OCI-LY1 (cell line): ENCODE results near the gene ATF5.

ENCODE experiments used
- H2AFZ ChIP-seq: fragments of 200-600 bp; sonication (generic), shearing (Covaris generic); 2 replicates; pipeline ENCODE4 v1.6.0; 2014; ENCODE audit warnings: antibody characterized with exemption, mild to moderate bottlenecking, low read length
- H3F3A ChIP-seq: fragments of 200-600 bp; sonication (generic), shearing (Covaris generic); 2 replicates; pipeline ENCODE4 v1.6.0; 2014; ENCODE audit warnings: mild to moderate bottlenecking, antibody characterized with exemption, low read length, moderate library complexity; ENCODE audit not compliant: insufficient read depth
- H3K27ac ChIP-seq: fragments of 200-600 bp; sonication (generic); 2 replicates; pipeline ENCODE4 v1.5.1; 2014; ENCODE audit warnings: low read length, mixed run types, mild to moderate bottlenecking, low read depth; ENCODE audit not compliant: poor library complexity, severe bottlenecking
- H3K27me3 ChIP-seq: fragments of 200-600 bp; sonication (generic); 2 replicates; pipeline ENCODE4 v1.6.0; 2014; ENCODE audit warnings: antibody characterized with exemption, mild to moderate bottlenecking, low read length, moderate library complexity; ENCODE audit not compliant: insufficient read depth
- H3K36me3 ChIP-seq: fragments of 200-600 bp; sonication (generic); 2 replicates; pipeline ENCODE4 v1.6.1; 2014; ENCODE audit warnings: mild to moderate bottlenecking, antibody characterized with exemption, low read length, moderate library complexity, mixed read lengths; ENCODE audit not compliant: insufficient read depth
- H3K4me1 ChIP-seq: fragments of 200-600 bp; sonication (generic); 2 replicates; pipeline ENCODE4 v1.5.1; 2014; ENCODE audit warnings: mild to moderate bottlenecking, low read length, moderate library complexity; ENCODE audit not compliant: insufficient read depth, severe bottlenecking
- H3K4me2 ChIP-seq: fragments of 200-600 bp; sonication (generic), shearing (Covaris generic); 2 replicates; pipeline ENCODE4 v1.6.1; 2014; ENCODE audit warnings: low read length
- H3K4me3 ChIP-seq: fragments of 200-600 bp; sonication (generic); 2 replicates; pipeline ENCODE4 v1.5.1; 2014; ENCODE audit warnings: low read length, low read depth, mild to moderate bottlenecking, mixed read lengths; ENCODE audit not compliant: poor library complexity, severe bottlenecking
- H3K79me2 ChIP-seq: fragments of 200-600 bp; shearing (Covaris generic); 2 replicates; pipeline ENCODE4 v1.6.1; 2016; ENCODE audit warnings: mixed run types, low read length, mixed read lengths; ENCODE audit not compliant: insufficient read depth
- H3K9ac ChIP-seq: fragments of 200-600 bp; sonication (generic), shearing (Covaris generic); 2 replicates; pipeline ENCODE4 v1.6.1; 2014; ENCODE audit warnings: mild to moderate bottlenecking, low read length, mixed read lengths
- H3K9me2 ChIP-seq: fragments of 200-600 bp; sonication (generic), shearing (Covaris generic); 2 replicates; pipeline ENCODE4 v1.6.1; 2014; ENCODE audit warnings: low read depth, mild to moderate bottlenecking, low read length, mixed read lengths
- H3K9me3 ChIP-seq: fragments of 200-600 bp; shearing (Covaris generic); 2 replicates; pipeline ENCODE4 v1.6.1; 2014; ENCODE audit warnings: low read length, mixed read lengths
- H4K20me1 ChIP-seq: fragments of 200-600 bp; sonication (generic), shearing (Covaris generic); 2 replicates; pipeline ENCODE4 v1.6.0; 2016; ENCODE audit warnings: mild to moderate bottlenecking, low read length; ENCODE audit not compliant: insufficient read depth
- EZH2 ChIP-seq: fragments of 200-600 bp; sonication (generic), shearing (Covaris generic); IDR thresholded peaks from 2 replicates; pipeline ENCODE4 v1.8.0; 2017; ENCODE audit warnings: borderline replicate concordance, mixed run types, mild to moderate bottlenecking, antibody characterized with exemption, low read length, moderate library complexity, mixed read lengths
- TF ChIP-seq, protein P1 (sequence below): fragments of 200-600 bp; sonication (generic), shearing (Covaris generic); IDR thresholded peaks from 2 replicates; pipeline ENCODE4 v1.5.1; 2017; ENCODE audit warnings: mild to moderate bottlenecking, antibody characterized with exemption, low read length, moderate library complexity, mixed read lengths

The ATF5 gene

DNA sequence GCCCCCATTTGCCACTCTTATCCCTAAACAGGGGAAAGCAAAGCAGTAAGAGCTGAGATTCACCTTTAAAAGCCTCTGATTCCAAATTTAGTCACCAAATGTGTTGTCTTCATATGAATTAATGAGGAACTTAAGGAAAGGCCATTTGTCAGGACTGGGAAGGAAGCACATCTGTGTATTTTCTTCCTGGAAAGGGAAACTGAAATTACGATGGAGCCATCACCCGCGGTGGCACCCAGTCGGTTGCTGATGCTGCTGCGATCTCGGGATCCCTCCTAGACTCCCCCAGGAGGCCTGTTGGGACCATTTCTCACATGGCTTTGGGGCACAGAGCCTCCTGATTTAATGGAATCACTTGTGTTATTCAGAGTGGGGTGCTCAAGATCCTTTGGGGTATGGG lies 24.9 kb upstream of the ATF5 start:
- Histone ChIP-seq H3K9me2 (no peaks in the 10 kb centered on the region), H3K79me2 (no peaks in the 10 kb centered on the region), H3K27ac (peak overlapping the region; percentile 24), H3K4me1 (peaks cover 54% of the 10 kb centered on the region), H3K4me2 (no peak overlapping the region), H3K36me3 (peaks cover 34% of the 10 kb centered on the region), H3K9ac (no peak overlapping the region), H2AFZ (no peak overlapping the region), H3K4me3 (no peak overlapping the region), H4K20me1 (no peaks in the 10 kb centered on the region), H3K27me3 (no peaks in the 10 kb centered on the region), H3K9me3 (no peaks in the 10 kb centered on the region), H3F3A (no peaks in the 10 kb centered on the region)
- TF ChIP-seq, protein P1, sequence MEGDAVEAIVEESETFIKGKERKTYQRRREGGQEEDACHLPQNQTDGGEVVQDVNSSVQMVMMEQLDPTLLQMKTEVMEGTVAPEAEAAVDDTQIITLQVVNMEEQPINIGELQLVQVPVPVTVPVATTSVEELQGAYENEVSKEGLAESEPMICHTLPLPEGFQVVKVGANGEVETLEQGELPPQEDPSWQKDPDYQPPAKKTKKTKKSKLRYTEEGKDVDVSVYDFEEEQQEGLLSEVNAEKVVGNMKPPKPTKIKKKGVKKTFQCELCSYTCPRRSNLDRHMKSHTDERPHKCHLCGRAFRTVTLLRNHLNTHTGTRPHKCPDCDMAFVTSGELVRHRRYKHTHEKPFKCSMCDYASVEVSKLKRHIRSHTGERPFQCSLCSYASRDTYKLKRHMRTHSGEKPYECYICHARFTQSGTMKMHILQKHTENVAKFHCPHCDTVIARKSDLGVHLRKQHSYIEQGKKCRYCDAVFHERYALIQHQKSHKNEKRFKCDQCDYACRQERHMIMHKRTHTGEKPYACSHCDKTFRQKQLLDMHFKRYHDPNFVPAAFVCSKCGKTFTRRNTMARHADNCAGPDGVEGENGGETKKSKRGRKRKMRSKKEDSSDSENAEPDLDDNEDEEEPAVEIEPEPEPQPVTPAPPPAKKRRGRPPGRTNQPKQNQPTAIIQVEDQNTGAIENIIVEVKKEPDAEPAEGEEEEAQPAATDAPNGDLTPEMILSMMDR: no peak
- no peak for TF ChIP-seq EZH2

DNA sequence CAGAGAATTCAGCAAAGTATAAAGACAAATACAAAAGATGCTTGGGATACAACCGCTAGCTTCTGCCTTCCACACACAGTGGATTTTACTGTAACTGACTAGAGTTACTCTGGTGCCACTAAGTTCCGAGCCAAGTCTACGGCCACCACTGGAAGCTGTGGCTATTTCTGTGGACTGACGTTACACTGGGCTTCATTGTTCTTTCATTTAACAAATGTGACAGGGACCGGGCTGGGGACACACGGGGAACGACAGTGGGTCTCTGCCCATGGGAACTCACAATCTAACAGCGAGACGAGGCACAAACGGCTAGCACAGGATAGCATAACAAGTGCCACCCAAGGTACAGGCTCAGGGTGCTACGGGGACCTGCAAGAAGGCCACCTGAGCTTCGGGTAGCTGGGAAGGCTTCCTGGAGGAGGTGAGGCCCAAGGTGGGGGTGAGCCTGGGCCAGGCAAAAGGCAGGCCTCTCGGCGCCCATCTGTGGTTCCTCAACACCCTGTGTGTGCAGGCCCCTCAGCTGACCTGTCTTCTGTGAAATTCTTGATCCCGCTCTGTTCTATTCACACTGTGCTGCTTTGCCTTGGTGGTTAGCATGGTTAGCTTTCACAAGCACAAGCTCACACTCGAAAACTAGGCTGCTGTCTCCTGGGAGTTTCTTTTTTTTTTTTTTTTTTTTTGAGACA lies 22.0 kb upstream of the ATF5 start:
- Histone ChIP-seq H3K9me3 (no peaks in the 10 kb centered on the region), H3K4me1 (peaks cover 83% of the 10 kb centered on the region), H3K4me2 (peak overlapping the region; percentile 49; the same call in 1 of the 2 replicates), H2AFZ (no peak overlapping the region), H3K4me3 (no peak overlapping the region), H3K9ac (peak overlapping the region; percentile 34; the same call in 1 of the 2 replicates), H3F3A (no peaks in the 10 kb centered on the region), H3K79me2 (no peaks in the 10 kb centered on the region), H3K36me3 (peaks cover 60% of the 10 kb centered on the region), H3K27ac (peak overlapping the region; percentile 95), H3K9me2 (no peaks in the 10 kb centered on the region), H3K27me3 (no peaks in the 10 kb centered on the region), H4K20me1 (no peaks in the 10 kb centered on the region)
- TF ChIP-seq, protein P1: no peak
- TF ChIP-seq EZH2: no peak

DNA sequence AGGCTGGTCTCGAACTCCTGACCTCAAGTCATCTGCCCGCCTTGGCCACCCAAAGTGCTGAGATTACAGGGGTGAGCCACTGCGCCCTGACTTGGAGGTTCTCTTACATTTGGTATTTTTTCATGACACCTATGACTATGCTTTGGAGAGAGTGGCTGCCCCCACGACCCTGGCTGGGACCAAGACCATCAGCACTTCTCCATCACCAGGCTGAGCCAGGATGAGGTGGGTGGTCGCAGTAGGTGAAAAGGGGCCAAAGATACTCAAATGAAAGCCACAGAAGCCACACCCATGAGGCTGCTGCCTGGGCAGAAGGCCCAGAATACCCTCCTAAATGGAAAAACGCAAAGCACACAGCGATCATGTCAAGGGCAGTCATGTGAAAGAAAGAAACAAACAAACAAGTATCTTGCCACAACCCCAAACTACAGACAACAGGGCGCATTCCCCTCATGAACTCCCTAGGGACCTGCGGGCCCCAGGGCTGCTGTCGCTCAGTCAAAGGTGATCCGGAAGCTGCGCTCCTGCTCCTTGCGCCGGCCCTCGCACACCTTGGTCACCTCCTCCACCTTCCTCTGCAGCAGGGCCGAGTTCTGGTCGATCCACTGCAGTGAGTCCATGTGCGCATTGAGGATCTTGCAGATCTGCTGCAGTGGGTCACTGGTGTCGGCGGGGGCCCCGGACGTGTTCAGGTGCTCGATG lies 21.1 kb upstream of the ATF5 start:
- TF ChIP-seq, protein P1: no peak
- no peak for TF ChIP-seq EZH2
- peak overlapping the region; percentile 30 for H3K4me3 ChIP-seq
- H3K9me3 ChIP-seq: no peaks in the 10 kb centered on the region
- no peaks in the 10 kb centered on the region for H3K27me3 ChIP-seq
- H4K20me1 ChIP-seq: no peaks in the 10 kb centered on the region
- peak overlapping the region; percentile 49 for H3K4me2 ChIP-seq
- no peak overlapping the region for H2AFZ ChIP-seq
- peaks cover 68% of the 10 kb centered on the region for H3K36me3 ChIP-seq
- H3F3A ChIP-seq: no peaks in the 10 kb centered on the region
- peak overlapping the region; percentile 95 for H3K27ac ChIP-seq
- peak overlapping the region; percentile 54; the same call in 1 of the 2 replicates for H3K9ac ChIP-seq
- no peaks in the 10 kb centered on the region for H3K79me2 ChIP-seq
- H3K4me1 ChIP-seq: peaks cover 90% of the 10 kb centered on the region
- no peaks in the 10 kb centered on the region for H3K9me2 ChIP-seq
